Activated naive CD8-positive, alpha-beta T cell (primary cell): ENCODE results near the gene MED31.

Experiments
- H3K27ac Mint-ChIP-seq: one replicate; pipeline ENCODE4 v1.8.0; 2021; ENCODE audit warnings: mixed read lengths
- H3K27me3 Mint-ChIP-seq: one replicate; pipeline ENCODE4 v1.8.0; 2021; ENCODE audit warnings: mixed read lengths
- H3K36me3 Mint-ChIP-seq: one replicate; pipeline ENCODE4 v1.8.0; 2021; ENCODE audit warnings: mixed read lengths
- H3K4me1 Mint-ChIP-seq: one replicate; pipeline ENCODE4 v1.8.0; 2021; ENCODE audit warnings: low read depth, mixed read lengths
- H3K4me3 Mint-ChIP-seq: one replicate; pipeline ENCODE4 v1.8.0; 2021; ENCODE audit warnings: mild to moderate bottlenecking, mixed read lengths
- H3K9me3 Mint-ChIP-seq: one replicate; pipeline ENCODE4 v1.8.0; 2021; ENCODE audit warnings: low read depth, mixed read lengths

MED31 gene

GRCh38 chr17:6633263-6633662 is 18.1 kb downstream of the MED31 start:
- Mint-ChIP-seq H3K4me1 (peaks cover 21% of the 10 kb centered on the region), H3K4me3 (no peak overlapping the region), H3K9me3 (no peaks in the 10 kb centered on the region), H3K36me3 (peaks cover 24% of the 10 kb centered on the region), H3K27ac (no peak overlapping the region), H3K27me3 (no peaks in the 10 kb centered on the region)

GRCh38 chr17:6632530-6632929 is 18.9 kb downstream of the MED31 start:
- H3K4me3 Mint-ChIP-seq: no peak overlapping the region
- no peaks in the 10 kb centered on the region for H3K27me3 Mint-ChIP-seq
- H3K36me3 Mint-ChIP-seq: peaks cover 27% of the 10 kb centered on the region
- H3K27ac Mint-ChIP-seq: no peak overlapping the region
- H3K9me3 Mint-ChIP-seq: no peaks in the 10 kb centered on the region
- peaks cover 17% of the 10 kb centered on the region for H3K4me1 Mint-ChIP-seq

DNA sequence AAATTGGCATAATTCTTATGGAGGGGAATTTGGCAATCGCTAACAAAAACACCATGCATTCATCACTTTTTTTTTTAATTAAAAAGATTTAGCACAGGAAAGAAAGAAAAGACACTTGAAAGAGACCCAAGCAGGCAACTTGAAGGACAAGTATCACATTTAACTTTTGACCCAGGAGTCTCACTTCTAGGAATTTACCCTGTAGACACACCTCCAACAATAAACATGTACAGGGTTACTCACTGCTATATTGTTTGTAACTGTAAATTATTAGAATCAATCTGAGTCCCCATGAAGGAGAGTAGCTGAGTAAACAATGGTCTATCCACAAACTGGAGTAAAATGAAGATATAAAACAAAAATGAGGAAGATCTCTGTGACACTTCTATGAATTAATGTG is 21.0 kb downstream of the MED31 start:
- Mint-ChIP-seq H3K4me1 (peaks cover 16% of the 10 kb centered on the region), H3K27ac (no peak overlapping the region), H3K9me3 (no peaks in the 10 kb centered on the region), H3K36me3 (peaks cover 30% of the 10 kb centered on the region), H3K27me3 (no peaks in the 10 kb centered on the region), H3K4me3 (no peak overlapping the region)

DNA sequence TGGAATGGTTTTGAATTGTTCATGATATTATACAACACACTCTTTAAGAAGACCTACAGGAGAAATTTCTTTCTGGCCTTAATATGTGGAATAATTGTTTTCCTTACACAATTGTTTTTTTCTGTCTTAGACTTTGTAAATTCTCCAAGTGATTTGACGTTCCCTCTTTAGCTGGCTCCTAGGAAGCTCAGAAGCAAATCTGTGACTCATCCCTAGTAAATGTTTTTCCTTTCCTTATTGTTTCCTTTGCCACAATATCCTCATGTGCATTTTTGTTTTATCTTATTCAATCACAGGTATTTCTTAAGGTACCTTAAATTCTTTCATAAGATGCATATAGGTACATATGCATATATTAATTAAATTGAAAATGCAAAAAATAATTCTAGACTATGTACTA is 24.4 kb downstream of the MED31 start:
- Mint-ChIP-seq H3K4me3 (no peak overlapping the region), H3K27me3 (no peaks in the 10 kb centered on the region), H3K9me3 (no peaks in the 10 kb centered on the region), H3K36me3 (peaks cover 17% of the 10 kb centered on the region), H3K4me1 (peaks cover 8% of the 10 kb centered on the region), H3K27ac (no peak overlapping the region)

DNA sequence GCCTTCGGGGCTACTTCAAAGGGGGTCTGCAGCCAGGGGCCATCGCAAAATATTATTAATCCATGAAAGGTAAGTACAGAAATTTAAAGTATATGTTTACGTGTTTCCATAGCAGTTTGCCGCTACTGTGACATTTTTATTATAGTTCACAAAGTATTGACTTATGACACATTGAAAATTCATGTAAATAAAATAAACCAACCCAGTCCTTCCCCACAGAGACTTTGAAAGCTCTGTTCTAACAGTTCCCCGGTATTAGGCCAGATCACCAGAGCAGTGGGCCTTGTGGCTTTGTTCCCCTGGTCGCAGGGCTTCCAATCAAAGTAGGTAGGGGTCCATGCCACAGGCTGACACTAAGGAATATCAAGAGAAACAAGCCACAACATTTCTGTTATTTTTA is 24.8 kb downstream of the MED31 start:
- H3K4me1 Mint-ChIP-seq: peaks cover 8% of the 10 kb centered on the region
- no peak overlapping the region for H3K4me3 Mint-ChIP-seq
- no peak overlapping the region for H3K27ac Mint-ChIP-seq
- no peaks in the 10 kb centered on the region for H3K27me3 Mint-ChIP-seq
- no peaks in the 10 kb centered on the region for H3K9me3 Mint-ChIP-seq
- peaks cover 17% of the 10 kb centered on the region for H3K36me3 Mint-ChIP-seq

DNA sequence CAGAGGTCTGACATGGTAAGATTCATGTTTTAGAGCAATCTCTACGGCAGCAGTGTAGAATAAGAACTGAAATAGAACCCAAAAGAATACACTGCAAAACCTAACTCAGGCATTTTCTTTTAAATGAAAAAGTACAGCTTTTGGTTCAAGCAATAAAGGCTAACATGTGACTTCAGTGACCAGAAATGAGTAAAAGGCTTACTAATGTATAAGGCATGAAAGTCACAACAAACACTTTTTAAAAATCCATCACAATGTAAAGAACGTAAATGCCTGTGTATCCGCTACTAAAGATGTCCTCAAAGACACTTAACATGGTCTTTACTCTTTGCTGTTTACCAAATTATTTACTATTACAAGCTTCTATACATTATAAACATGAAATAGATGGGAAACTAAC is 27.5 kb downstream of the MED31 start:
- Mint-ChIP-seq H3K4me1 (no peaks in the 10 kb centered on the region), H3K36me3 (peaks cover 12% of the 10 kb centered on the region), H3K27me3 (no peaks in the 10 kb centered on the region), H3K9me3 (no peaks in the 10 kb centered on the region), H3K27ac (no peak overlapping the region), H3K4me3 (no peak overlapping the region)

GRCh38 chr17:6611231-6611630 is 40.2 kb downstream of the MED31 start:
- no peak overlapping the region for H3K4me3 Mint-ChIP-seq
- H3K4me1 Mint-ChIP-seq: peaks cover 6% of the 10 kb centered on the region
- peaks cover 14% of the 10 kb centered on the region for H3K36me3 Mint-ChIP-seq
- H3K9me3 Mint-ChIP-seq: no peaks in the 10 kb centered on the region
- H3K27ac Mint-ChIP-seq: no peak overlapping the region
- no peaks in the 10 kb centered on the region for H3K27me3 Mint-ChIP-seq

DNA sequence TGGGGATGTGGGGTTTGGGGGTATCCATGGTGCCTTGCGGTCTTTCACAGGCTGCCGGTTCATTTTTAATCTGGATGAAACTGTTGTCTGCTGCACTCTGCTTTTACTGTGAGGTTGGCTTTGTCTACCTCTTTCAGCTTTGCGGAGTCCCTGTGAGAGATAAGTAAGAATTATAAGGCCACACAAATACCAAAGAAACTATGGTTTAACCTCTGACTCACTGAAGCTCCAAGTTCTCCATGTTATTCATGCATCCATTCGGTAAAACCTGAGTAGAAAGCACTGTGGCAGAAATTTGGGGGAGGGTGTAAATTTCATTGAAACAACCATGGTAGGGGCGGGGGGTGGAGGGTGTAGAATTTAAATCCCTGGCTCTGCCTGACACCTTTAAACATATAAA is 41.4 kb downstream of the MED31 start:
- Mint-ChIP-seq H3K4me3 (no peak overlapping the region), H3K27me3 (no peaks in the 10 kb centered on the region), H3K27ac (no peak overlapping the region), H3K36me3 (peaks cover 10% of the 10 kb centered on the region), H3K4me1 (peaks cover 6% of the 10 kb centered on the region), H3K9me3 (no peaks in the 10 kb centered on the region)

DNA sequence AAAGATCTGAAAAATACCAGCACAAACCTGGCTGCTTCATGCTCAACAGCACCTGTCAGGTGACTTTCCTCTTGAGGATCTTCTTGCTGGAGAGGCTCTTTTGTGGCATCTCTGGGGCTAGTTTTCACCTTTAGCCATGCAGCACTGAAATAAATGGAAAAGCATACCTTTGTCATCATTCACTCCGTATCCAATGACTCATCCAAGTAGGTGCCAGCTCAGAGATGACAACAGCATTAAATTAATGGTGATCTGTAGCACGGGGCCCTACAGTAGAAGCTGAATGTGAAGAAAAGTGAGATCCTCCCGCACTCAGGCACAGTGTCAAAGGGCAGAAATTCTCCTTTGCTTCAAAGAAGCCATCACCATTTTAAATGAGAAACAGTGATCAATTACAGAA is 43.1 kb downstream of the MED31 start:
- Mint-ChIP-seq H3K9me3 (no peaks in the 10 kb centered on the region), H3K36me3 (peaks cover 10% of the 10 kb centered on the region), H3K4me1 (no peaks in the 10 kb centered on the region), H3K4me3 (no peak overlapping the region), H3K27me3 (no peaks in the 10 kb centered on the region), H3K27ac (no peak overlapping the region)

- Mint-ChIP-seq H3K36me3 (peaks cover 8% of the 10 kb centered on the region), H3K4me3 (no peak overlapping the region), H3K27ac (no peak overlapping the region), H3K4me1 (no peaks in the 10 kb centered on the region), H3K9me3 (no peaks in the 10 kb centered on the region), H3K27me3 (no peaks in the 10 kb centered on the region)
These were observed 46.3 kb downstream of the MED31 start for GRCh38 chr17:6605142-6605541.

- no peaks in the 10 kb centered on the region for H3K4me1 Mint-ChIP-seq
- H3K36me3 Mint-ChIP-seq: peaks cover 10% of the 10 kb centered on the region
- no peak overlapping the region for H3K27ac Mint-ChIP-seq
- H3K9me3 Mint-ChIP-seq: no peaks in the 10 kb centered on the region
- no peak overlapping the region for H3K4me3 Mint-ChIP-seq
- H3K27me3 Mint-ChIP-seq: no peaks in the 10 kb centered on the region
These were observed 47.6 kb downstream of the MED31 start for GRCh38 chr17:6603744-6604325.

DNA sequence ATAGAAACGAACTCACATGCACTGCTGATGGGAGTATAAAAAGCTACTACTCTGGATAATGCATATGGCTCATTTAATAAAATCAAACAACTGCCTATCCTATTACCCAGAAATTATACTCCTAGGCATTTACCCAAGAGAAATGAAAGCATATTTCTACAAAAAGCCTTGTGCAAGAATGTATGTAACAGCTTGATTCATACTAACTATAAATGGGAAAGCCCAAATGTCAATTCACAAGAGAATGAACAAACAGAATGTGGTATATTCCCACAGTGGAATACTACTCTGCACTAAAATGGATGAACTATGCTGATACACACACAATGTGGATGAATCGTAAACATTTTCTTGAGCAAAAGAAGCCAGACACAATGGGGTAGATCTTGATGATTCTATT is 49.3 kb downstream of the MED31 start:
- Mint-ChIP-seq H3K9me3 (no peaks in the 10 kb centered on the region), H3K27ac (no peak overlapping the region), H3K4me1 (no peaks in the 10 kb centered on the region), H3K36me3 (peaks cover 10% of the 10 kb centered on the region), H3K27me3 (no peaks in the 10 kb centered on the region), H3K4me3 (no peak overlapping the region)

DNA sequence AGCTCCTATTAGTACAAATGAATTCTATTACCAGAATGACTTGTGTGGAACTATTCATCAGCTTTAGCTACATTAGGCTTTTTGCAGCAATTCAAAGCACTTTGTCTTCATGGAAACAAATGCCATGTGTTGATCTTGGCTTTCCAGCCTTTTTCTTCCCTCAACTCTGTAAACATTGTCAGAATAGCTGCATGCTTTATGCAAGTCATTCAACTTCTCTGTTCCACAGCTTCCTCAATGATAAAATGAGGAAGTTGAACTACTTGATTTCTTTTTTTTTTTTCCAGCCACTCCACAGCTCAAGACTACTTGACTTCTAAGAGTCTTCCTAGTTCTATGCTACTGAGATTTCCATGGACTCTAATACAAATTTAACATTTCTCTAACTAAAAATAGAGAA is 52.0 kb downstream of the MED31 start:
- Mint-ChIP-seq H3K36me3 (peaks cover 21% of the 10 kb centered on the region), H3K4me3 (no peak overlapping the region), H3K9me3 (no peaks in the 10 kb centered on the region), H3K27ac (no peak overlapping the region), H3K4me1 (no peaks in the 10 kb centered on the region), H3K27me3 (no peaks in the 10 kb centered on the region)

DNA sequence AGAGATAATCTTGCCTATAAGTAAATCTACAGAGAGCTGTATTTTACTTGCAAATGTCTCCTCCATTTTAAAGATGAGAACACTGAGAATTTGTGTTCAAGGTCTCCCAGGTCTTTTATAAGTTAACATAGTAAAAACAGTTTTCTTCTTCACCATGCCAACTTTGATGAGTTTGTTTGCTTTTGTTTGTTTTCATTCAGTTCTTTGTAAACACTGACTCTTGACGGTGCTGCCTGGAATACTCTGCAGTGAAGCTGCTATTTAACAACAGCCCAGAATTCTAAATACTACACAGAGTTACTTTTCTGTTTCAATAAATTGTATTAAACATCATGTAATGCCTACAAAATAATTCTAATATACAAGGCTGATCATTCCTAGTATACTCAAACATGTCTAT is 53.7 kb downstream of the MED31 start:
- no peak overlapping the region for H3K27ac Mint-ChIP-seq
- no peaks in the 10 kb centered on the region for H3K4me1 Mint-ChIP-seq
- H3K9me3 Mint-ChIP-seq: no peaks in the 10 kb centered on the region
- H3K4me3 Mint-ChIP-seq: no peak overlapping the region
- peaks cover 25% of the 10 kb centered on the region for H3K36me3 Mint-ChIP-seq
- no peaks in the 10 kb centered on the region for H3K27me3 Mint-ChIP-seq

DNA sequence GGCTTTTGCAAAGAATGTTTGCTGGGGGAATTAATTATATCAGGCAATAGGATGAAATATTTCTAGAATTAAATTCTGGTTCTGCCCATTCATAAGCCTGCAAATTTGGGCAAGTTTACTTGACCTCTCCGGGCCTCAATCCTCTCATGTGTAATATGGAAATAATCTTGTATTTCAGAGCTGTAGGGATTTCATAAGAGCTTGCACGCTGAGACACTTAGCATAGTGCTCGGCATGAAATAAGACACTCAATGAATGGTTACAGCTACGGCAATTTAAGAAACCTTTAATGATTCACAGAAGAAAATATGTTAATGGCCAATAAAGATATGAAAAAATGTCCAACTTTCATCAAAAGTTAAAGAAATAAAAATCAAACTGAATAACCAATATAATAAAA is 54.5 kb downstream of the MED31 start:
- H3K4me3 Mint-ChIP-seq: no peak overlapping the region
- H3K36me3 Mint-ChIP-seq: peaks cover 23% of the 10 kb centered on the region
- H3K27ac Mint-ChIP-seq: no peak overlapping the region
- no peaks in the 10 kb centered on the region for H3K4me1 Mint-ChIP-seq
- H3K27me3 Mint-ChIP-seq: no peaks in the 10 kb centered on the region
- no peaks in the 10 kb centered on the region for H3K9me3 Mint-ChIP-seq

- Mint-ChIP-seq H3K27me3 (no peaks in the 10 kb centered on the region), H3K27ac (no peak overlapping the region), H3K4me3 (no peak overlapping the region), H3K9me3 (no peaks in the 10 kb centered on the region), H3K4me1 (no peaks in the 10 kb centered on the region), H3K36me3 (peaks cover 27% of the 10 kb centered on the region)
These were observed 54.9 kb downstream of the MED31 start for GRCh38 chr17:6596511-6596910.
